ENCODE measurements around the gene C19orf38. TPM values are rescaled to one million over a fixed set of nuclear protein-coding genes. Genes with fewer than 3 reads are reported as not detected.

The C19orf38 gene
- total RNA-seq, 2 donors from 2014 or later, result 0.24 TPM; not detected in 1

DNA sequence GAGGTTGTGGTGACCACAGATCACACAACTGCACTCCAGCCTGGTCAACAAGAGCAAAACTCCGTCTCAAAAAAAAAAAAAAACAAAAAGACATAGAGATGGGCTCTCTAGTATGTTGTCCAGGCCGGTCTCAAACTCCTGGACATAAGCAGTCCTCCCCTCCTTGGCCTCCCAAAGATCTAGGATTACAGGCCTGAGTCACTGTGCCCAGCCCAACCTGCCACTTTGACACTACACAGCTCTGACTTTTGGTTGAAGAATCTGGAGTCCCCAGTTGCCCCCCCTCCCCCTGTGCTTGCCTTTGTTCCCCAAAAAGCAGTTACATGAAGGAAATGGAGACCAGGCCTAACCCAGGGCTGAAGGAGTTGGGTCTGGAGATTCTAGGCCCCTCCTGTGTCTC is 36.1 kb downstream of the C19orf38 start:
- no peaks in the 10 kb centered on the region for H3K27me3 Mint-ChIP-seq (ENCODE audit: insufficient read depth)
- Histone ChIP-seq H3K4me1 (ENCODE audit: control insufficient read depth, insufficient read depth, low read length) (peaks cover 19% of the 10 kb centered on the region), H3K27me3 (ENCODE audit: control insufficient read depth, insufficient read depth, low read length, poor library complexity, severe bottlenecking) (no peaks in the 10 kb centered on the region), H3K9me3 (ENCODE audit: control insufficient read depth, low read length) (no peaks in the 10 kb centered on the region), H3K27ac (ENCODE audit: low read depth, low read length) (no peak overlapping the region), H3K36me3 (ENCODE audit: control insufficient read depth, insufficient read depth, low read length) (no peaks in the 10 kb centered on the region), H3K9ac (ENCODE audit: extremely low read depth, low read length, poor library complexity, severe bottlenecking) (no peak overlapping the region), H3K4me3 (ENCODE audit: low read length) (no peak overlapping the region)
- H3K9me3 Mint-ChIP-seq, result no peaks in the 10 kb centered on the region
- H3K36me3 Mint-ChIP-seq (ENCODE audit: low read depth), result no peaks in the 10 kb centered on the region
- TF ChIP-seq, protein P1, sequence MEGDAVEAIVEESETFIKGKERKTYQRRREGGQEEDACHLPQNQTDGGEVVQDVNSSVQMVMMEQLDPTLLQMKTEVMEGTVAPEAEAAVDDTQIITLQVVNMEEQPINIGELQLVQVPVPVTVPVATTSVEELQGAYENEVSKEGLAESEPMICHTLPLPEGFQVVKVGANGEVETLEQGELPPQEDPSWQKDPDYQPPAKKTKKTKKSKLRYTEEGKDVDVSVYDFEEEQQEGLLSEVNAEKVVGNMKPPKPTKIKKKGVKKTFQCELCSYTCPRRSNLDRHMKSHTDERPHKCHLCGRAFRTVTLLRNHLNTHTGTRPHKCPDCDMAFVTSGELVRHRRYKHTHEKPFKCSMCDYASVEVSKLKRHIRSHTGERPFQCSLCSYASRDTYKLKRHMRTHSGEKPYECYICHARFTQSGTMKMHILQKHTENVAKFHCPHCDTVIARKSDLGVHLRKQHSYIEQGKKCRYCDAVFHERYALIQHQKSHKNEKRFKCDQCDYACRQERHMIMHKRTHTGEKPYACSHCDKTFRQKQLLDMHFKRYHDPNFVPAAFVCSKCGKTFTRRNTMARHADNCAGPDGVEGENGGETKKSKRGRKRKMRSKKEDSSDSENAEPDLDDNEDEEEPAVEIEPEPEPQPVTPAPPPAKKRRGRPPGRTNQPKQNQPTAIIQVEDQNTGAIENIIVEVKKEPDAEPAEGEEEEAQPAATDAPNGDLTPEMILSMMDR (conservative IDR thresholded peaks at IDR 0.05), result no peak
- H3K27ac Mint-ChIP-seq, result peak overlapping the region; percentile 68
- 94 to 95% methylated on average over 2 of the region's 2 CpGs for WGBS, 2 experiments (ENCODE audit: insufficient coverage in 1 of 2, insufficient read length in 1 of 2)
- DNase-seq, result no peak
- H3K4me1 Mint-ChIP-seq, result peaks cover 49% of the 10 kb centered on the region
- no peak overlapping the region for H3K4me3 Mint-ChIP-seq

- Histone ChIP-seq H3K27ac (ENCODE audit: low read depth, low read length) (peak overlapping the region; percentile 61), H3K9me3 (ENCODE audit: control insufficient read depth, low read length) (no peaks in the 10 kb centered on the region), H3K36me3 (ENCODE audit: control insufficient read depth, insufficient read depth, low read length) (no peaks in the 10 kb centered on the region), H3K4me3 (ENCODE audit: low read length) (no peak overlapping the region), H3K9ac (ENCODE audit: extremely low read depth, low read length, poor library complexity, severe bottlenecking) (no peak overlapping the region), H3K27me3 (ENCODE audit: control insufficient read depth, insufficient read depth, low read length, poor library complexity, severe bottlenecking) (no peaks in the 10 kb centered on the region), H3K4me1 (ENCODE audit: control insufficient read depth, insufficient read depth, low read length) (peaks cover 15% of the 10 kb centered on the region)
- Mint-ChIP-seq H3K9me3 (no peaks in the 10 kb centered on the region), H3K4me3 (no peak overlapping the region), H3K4me1 (peaks cover 41% of the 10 kb centered on the region), H3K27me3 (ENCODE audit: insufficient read depth) (no peaks in the 10 kb centered on the region), H3K36me3 (ENCODE audit: low read depth) (no peaks in the 10 kb centered on the region), H3K27ac (peak overlapping the region; percentile 79)
- 79 to 86% methylated on average over 12 to 20 of the region's 20 CpGs for WGBS, 2 experiments (ENCODE audit: insufficient coverage in 1 of 2, insufficient read length in 1 of 2)
- peak; percentile 62 for DNase-seq
- TF ChIP-seq, protein P1 (conservative IDR thresholded peaks at IDR 0.05), result no peak
Measured at GRCh38 chr19:10885201-10886169, 37.3 kb downstream of the C19orf38 start.

GRCh38 chr19:10887616-10888367 is 39.6 kb downstream of the C19orf38 start:
- Histone ChIP-seq H3K36me3 (ENCODE audit: control insufficient read depth, insufficient read depth, low read length) (no peaks in the 10 kb centered on the region), H3K4me3 (ENCODE audit: low read length) (no peak overlapping the region)

More at GRCh38 chr19:10887616-10888367, 39.6 kb downstream of the C19orf38 start:
- Mint-ChIP-seq H3K4me1 (peaks cover 45% of the 10 kb centered on the region), H3K27ac (peak overlapping the region; percentile 74), H3K27me3 (ENCODE audit: insufficient read depth) (no peaks in the 10 kb centered on the region), H3K9me3 (no peaks in the 10 kb centered on the region), H3K4me3 (no peak overlapping the region), H3K36me3 (ENCODE audit: low read depth) (no peaks in the 10 kb centered on the region)
- Histone ChIP-seq H3K27ac (ENCODE audit: low read depth, low read length) (peak overlapping the region; percentile 98), H3K27me3 (ENCODE audit: control insufficient read depth, insufficient read depth, low read length, poor library complexity, severe bottlenecking) (no peaks in the 10 kb centered on the region), H3K9me3 (ENCODE audit: control insufficient read depth, low read length) (no peaks in the 10 kb centered on the region), H3K9ac (ENCODE audit: extremely low read depth, low read length, poor library complexity, severe bottlenecking) (no peak overlapping the region), H3K4me1 (ENCODE audit: control insufficient read depth, insufficient read depth, low read length) (peaks cover 3% of the 10 kb centered on the region)
- TF ChIP-seq, protein P1 (conservative IDR thresholded peaks at IDR 0.05), result no peak
- DNase-seq, result peak; percentile 62
- 76 to 78% methylated on average over 8 to 9 of the region's 9 CpGs for WGBS, 2 experiments (ENCODE audit: insufficient coverage in 1 of 2, insufficient read length in 1 of 2)

Measured in endodermal cell (in vitro differentiated cells).